Activated CD8-positive, alpha-beta memory T cell treated with anti-CD3 and anti-CD28 coated beads, Interleukin-2, amount 50 U/mL, for 1 hour (primary cell): ENCODE data around the gene MAST2.

Experiments used
- DNase-seq: peaks from one replicate; pipeline ENCODE4 v3.0.0-alpha.2; 2020; ENCODE audit errors: extremely low read depth

MAST2 gene

DNA sequence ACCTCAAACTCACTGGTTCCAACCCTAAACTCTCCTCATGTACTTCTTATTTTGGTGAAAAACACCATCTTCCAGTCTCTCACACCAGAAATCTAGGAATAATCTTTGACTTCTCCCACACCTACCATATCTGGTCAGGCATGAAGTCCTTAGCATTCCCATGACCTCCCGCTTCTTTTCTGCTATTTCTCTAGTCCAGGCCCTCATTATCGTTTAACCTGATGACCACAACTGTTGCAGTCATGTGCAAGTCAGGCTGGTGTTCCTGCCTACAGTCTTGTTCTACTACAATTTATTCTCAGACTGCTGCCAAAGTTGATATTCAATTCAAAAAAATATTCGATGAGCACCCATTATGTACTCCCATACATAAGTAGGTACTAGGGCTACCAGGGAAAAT, 257.7 kb downstream of the MAST2 start:
- no peak for DNase-seq

DNA sequence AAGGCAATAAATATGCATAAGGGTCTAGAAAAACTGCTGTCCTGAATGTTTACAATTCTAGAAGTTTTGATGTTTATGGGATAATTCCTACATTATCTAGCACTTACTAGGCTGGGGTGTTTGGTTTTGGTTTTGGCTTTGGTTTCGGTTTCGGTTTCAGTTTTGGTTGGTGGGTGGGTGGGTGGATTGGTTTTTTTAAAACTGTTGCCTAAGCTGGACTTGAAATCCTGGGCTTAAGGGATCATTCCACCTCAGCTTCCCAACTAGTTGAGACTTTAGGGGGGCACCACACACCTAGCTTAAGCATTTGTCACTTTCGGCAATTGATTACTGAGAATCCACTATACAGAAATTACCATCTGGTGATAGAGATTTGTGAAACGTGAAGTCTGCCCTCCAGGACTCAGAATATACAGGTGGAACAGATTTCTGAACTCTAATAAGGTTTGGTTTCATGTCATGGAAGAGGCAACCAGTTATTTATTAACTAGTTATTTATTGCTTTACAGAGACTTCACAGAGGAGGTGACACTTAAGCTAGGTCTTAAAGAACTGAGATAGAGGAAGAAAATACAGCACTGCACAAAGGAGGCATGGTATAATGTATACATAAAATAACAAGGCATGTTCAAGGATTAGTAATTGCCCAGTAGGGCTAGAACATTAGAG, 259.4 kb downstream of the MAST2 start:
- no peak for DNase-seq

GRCh38 chr1:46064708-46065107, 261.3 kb downstream of the MAST2 start:
- DNase-seq, result no peak

DNA sequence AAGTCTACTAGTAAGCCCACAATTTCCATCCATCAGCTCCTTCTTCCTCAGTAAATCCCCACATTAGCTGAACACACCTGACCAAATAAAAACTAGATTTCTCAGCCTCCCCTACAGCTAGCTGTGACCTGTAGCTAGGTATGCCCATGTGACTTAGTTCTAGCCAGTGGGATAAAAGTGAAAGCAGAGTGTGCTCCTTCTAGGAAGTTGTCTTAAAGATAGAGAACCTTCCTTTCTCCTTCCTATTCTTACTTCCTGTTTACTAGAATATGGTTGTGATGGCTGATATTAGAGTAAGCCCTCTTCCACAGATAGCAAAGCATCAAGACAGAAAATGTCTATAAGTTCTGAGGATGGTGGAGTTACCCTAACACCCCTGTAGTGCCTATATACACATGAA, 262.0 kb downstream of the MAST2 start:
- no peak for DNase-seq

DNA sequence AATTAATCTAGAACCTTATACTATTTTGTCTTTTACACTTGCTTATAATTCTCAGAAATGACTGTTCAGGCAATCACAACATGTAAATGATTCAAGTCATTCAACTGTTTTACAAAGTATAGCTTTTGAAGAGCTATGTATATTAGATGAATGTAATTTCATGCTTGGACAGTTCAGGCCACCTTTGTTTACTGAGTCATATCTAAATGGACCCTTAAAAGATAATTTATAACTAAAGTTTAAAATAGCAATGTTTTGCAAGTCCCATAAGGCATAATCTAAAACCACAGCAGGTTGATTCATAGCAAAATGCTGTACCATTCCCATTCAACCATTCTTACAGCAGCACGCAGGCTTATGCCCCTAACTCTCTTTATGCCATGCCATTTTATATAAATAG, 264.2 kb downstream of the MAST2 start:
- no peak for DNase-seq

GRCh38 chr1:46068525-46068924, 265.1 kb downstream of the MAST2 start:
- DNase-seq, result no peak

DNA sequence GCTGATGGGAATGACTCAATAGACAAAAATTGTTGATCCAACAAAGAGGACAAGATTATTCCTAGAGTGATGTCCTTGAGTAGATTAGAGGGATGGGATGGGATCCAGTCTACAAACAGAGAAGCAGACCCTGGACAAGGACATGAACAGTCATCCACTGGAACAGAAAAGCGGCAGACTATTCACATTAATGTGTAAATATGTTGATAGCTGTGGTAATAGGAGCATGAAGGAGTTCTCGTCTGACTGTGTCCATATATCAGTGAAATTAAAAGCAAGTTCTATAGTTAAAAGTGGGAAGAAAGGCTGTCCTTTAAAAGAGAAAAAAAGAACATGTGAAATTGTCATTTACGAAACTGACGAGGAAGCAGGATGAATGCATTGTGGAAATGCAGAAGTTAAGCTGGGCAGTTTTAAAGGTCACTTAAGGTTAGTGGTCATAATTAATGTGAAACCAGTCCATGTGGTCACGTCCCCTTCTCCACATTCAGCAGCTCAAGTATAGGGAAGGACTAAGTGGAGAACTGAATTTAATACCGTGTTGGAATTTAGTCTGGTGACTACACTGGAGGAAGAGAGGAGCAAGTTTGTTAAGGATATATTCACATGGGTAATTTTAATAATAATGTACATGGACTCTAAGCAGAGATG, 266.9 kb downstream of the MAST2 start:
- no peak for DNase-seq

DNA sequence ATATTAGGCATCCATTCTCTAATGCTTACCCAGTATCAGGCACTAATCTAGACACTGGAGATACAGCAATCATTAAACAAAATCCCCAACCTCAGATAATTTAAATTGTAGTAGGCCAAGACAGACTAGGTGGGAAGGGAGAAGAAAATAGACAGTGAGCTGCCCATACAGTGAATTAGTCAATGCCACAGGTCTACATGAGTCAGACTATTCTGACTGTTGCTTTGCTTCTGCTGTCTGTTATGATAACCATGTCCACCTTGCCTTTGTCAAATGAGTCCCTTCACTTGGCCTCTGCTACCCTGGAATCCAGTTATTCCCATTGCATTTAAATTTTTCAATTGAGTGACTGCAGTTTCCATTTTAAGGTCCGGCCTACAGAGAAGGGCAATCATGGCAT, 269.6 kb downstream of the MAST2 start:
- DNase-seq, result no peak

DNA sequence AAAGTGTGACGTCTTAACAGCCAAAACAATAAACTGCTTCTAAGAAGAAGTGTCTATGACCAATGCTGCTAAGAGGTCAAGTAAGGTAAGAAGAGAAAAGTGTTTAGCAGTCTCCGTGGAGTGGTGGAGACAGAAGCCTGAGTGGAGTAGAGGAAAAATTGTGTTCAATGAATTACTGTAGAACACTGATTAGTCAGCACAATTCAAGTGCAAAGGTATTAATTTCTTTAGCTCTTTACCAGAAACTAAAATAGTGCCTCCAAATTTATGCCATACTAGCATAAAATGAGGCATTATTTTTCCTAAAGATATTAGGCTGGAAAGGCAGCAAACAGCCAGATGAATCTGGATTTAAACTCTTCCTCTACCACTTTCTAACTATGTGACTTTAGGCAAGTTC, 272.9 kb downstream of the MAST2 start:
- no peak for DNase-seq

DNA sequence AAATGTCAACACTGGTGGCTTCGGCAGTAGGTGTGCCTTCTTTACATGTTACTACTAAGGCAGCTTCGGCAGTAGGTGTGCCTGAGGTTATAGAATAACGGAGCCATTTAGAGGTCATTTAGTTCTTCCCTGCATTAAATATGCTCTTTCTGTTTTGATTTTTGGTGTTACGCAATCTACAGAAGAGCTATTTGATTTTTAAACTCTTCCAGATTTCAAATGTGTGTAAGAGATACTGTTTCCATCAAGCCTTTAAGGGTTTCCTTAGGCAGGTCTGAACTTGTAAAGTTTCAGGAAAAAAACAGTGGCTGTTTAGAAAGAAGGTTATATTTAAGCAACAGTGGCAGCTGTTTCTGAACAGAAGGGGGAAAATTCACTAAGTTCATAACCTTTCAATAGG, 274.2 kb downstream of the MAST2 start:
- no peak for DNase-seq

- DNase-seq, result no peak
Observed at GRCh38 chr1:46080257-46080656, 276.8 kb downstream of the MAST2 start.

DNA sequence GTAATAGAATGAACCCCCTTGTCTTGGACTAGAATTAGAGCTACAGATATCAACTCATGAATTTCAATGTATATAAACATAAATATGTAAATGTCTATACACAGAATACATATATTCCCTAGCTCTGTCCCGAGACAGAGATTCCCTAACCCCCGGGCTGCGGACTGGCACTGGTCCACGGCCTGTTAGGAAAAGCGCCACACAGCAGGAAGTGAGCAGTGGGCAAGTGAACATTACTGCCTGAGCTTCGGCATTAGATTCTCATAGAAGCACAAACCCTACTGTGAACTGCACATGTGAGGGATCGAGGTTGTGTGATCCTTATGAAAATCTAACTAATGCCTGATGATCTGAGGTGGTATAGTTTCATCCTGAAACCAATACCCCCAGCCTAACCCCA, 277.8 kb downstream of the MAST2 start:
- DNase-seq, result no peak

- DNase-seq, result no peak
Observed at GRCh38 chr1:46081619-46082018, 278.2 kb downstream of the MAST2 start.

GRCh38 chr1:46083579-46083978, 280.2 kb downstream of the MAST2 start:
- no peak for DNase-seq

- no peak for DNase-seq
Observed at GRCh38 chr1:46084553-46085451, 281.4 kb downstream of the MAST2 start.
